HepG2 (cell line): ENCODE data around the gene GK. TPM values are rescaled to one million over a fixed set of nuclear protein-coding genes. Genes with fewer than 3 reads are reported as not detected.
A peak's percentile ranks its signal among the peaks of the same experiment; 100 is the strongest.

Source experiments
- CEBPG ChIP-seq: IDR thresholded peaks from 2 replicates; pipeline ENCODE4 v1.6.1; 2016
- ELF3 ChIP-seq: IDR thresholded peaks from 2 replicates; pipeline ENCODE4 v1.6.1; 2016; ENCODE audit warnings: missing genetic modification reagents, missing compliant biosample characterization
- EP300 ChIP-seq, 3 experiments: sonication (generic) in 1 of 3; formaldehyde crosslinking in 1 of 3; IDR thresholded peaks; 2 replicates each; pipeline versions ENCODE4 v1.5.1 to v1.6.1; 2011 to 2020; ENCODE audit warnings: low read depth in 2 of 3, low read length in 2 of 3, borderline replicate concordance in 1 of 3, improper control_type of control experiment in 1 of 3, mild to moderate bottlenecking in 1 of 3, missing genetic modification reagents in 1 of 3, moderate library complexity in 1 of 3
- ETV5 ChIP-seq: IDR thresholded peaks from 2 replicates; pipeline ENCODE4 v1.6.1; 2018; ENCODE audit warnings: missing biosample characterization, missing genetic modification reagents, inconsistent platforms, borderline replicate concordance
- FOSL2 ChIP-seq: sonication (generic); formaldehyde crosslinking; IDR thresholded peaks from 2 replicates; pipeline ENCODE4 v1.4.0; 2020; ENCODE audit warnings: missing genetic modification reagents
- GATAD2A ChIP-seq: IDR thresholded peaks from 2 replicates; pipeline ENCODE4 v1.6.1; 2016
- KAT7 ChIP-seq: IDR thresholded peaks from 2 replicates; pipeline ENCODE4 v1.6.1; 2018; ENCODE audit warnings: borderline replicate concordance, missing compliant biosample characterization
- MED13 ChIP-seq: sonication (generic); formaldehyde crosslinking; IDR thresholded peaks from 2 replicates; pipeline ENCODE4 v1.5.0; 2020; ENCODE audit warnings: missing genetic modification reagents
- NCOA2 ChIP-seq: sonication (generic); formaldehyde crosslinking; IDR thresholded peaks from 2 replicates; pipeline ENCODE4 v1.8.0; 2022; ENCODE audit warnings: inconsistent platforms
- NR2F1 ChIP-seq, 2 experiments: fragments of 450-650 bp in 1 of 2; formaldehyde crosslinking in 1 of 2; IDR thresholded peaks; 2 replicates each; pipeline versions ENCODE4 v1.5.0 to v1.6.1; 2016 to 2020; ENCODE audit warnings: mild to moderate bottlenecking in 1 of 2, missing compliant biosample characterization in 1 of 2, missing genetic modification reagents in 1 of 2, moderate library complexity in 1 of 2
- PAXIP1 ChIP-seq: sonication (generic); formaldehyde crosslinking; conservative IDR thresholded peaks from 2 replicates; pipeline ENCODE4 v1.4.0; 2020; ENCODE audit warnings: mild to moderate bottlenecking, missing genetic modification reagents, moderate library complexity
- PPARG ChIP-seq: conservative IDR thresholded peaks from 2 replicates; pipeline ENCODE4 v1.6.1; 2016; ENCODE audit warnings: missing biosample characterization, missing genetic modification reagents
- RXRB ChIP-seq: IDR thresholded peaks from 2 replicates; pipeline ENCODE4 v1.6.1; 2016; ENCODE audit warnings: borderline replicate concordance, missing genetic modification reagents, missing compliant biosample characterization
- SALL1 ChIP-seq: sonication (generic); formaldehyde crosslinking; IDR thresholded peaks from 2 replicates; pipeline ENCODE4 v1.8.0; 2022; ENCODE audit warnings: mild to moderate bottlenecking, missing genetic modification reagents
- SIX1 ChIP-seq: sonication (generic); formaldehyde crosslinking; IDR thresholded peaks from 2 replicates; pipeline ENCODE4 v1.4.0; 2020; ENCODE audit warnings: missing genetic modification reagents, borderline replicate concordance
- SOX13 ChIP-seq, 3 experiments: fragments of 450-650 bp in 1 of 3; sonication (generic) in 1 of 3; formaldehyde crosslinking in 1 of 3; IDR thresholded peaks in 2 of 3; conservative IDR thresholded peaks in 1 of 3; 2 replicates each; pipeline versions ENCODE4 v1.5.0 to v1.6.1; 2016 to 2020; ENCODE audit warnings: antibody characterized with exemption in 1 of 3, mild to moderate bottlenecking in 1 of 3, missing compliant biosample characterization in 1 of 3, missing genetic modification reagents in 1 of 3, moderate library complexity in 1 of 3
- TFAP4 ChIP-seq: sonication (generic); IDR thresholded peaks from 2 replicates; pipeline ENCODE4 v1.6.1; 2016; ENCODE audit warnings: low read depth, borderline replicate concordance
- TFE3 ChIP-seq: IDR thresholded peaks from 2 replicates; pipeline ENCODE4 v1.6.1; 2016
- ZBTB43 ChIP-seq: sonication (generic); formaldehyde crosslinking; conservative IDR thresholded peaks from 2 replicates; pipeline ENCODE4 v1.4.0; 2020; ENCODE audit warnings: missing genetic modification reagents
- ZNF331 ChIP-seq: sonication (generic); formaldehyde crosslinking; IDR thresholded peaks from 2 replicates; pipeline ENCODE4 v1.4.0; 2020; ENCODE audit warnings: missing genetic modification reagents
- ZNF354B ChIP-seq: sonication (generic); formaldehyde crosslinking; IDR thresholded peaks from 2 replicates; pipeline ENCODE4 v1.8.0; 2022; ENCODE audit warnings: mild to moderate bottlenecking, missing genetic modification reagents
- ZNF564 ChIP-seq: sonication (generic); formaldehyde crosslinking; IDR thresholded peaks from 2 replicates; pipeline ENCODE4 v1.8.1; 2023; ENCODE audit warnings: mild to moderate bottlenecking, missing genetic modification reagents
- ZNF891 ChIP-seq: sonication (generic); formaldehyde crosslinking; IDR thresholded peaks from 2 replicates; pipeline ENCODE4 v1.5.0; 2020; ENCODE audit warnings: mild to moderate bottlenecking, missing genetic modification reagents
- polyA plus RNA-seq, 8 experiments: library from polyadenylated mRNA; depleted of rRNA in 3 of 8; stranded (reverse) in 7 of 8; unstranded in 1 of 8; fragments of >200 nt; fragmentation: Illumina TruSeq in 4 of 8; extraction: Trizol in 4 of 8; gene quantifications; 2 replicates each; pipeline versions ENCODE4 v1.2.1 to v1.2.3, GENCODE V29; 2011 to 2016; ENCODE audit warnings: low read depth in 4 of 8, missing spikeins in 1 of 8, mixed read lengths in 1 of 8; ENCODE audit not compliant: insufficient read depth in 1 of 8
- total RNA-seq, 5 experiments: library from RNA; depleted of rRNA; stranded (reverse); fragments of >200 nt; fragmentation: Illumina TruSeq; extraction: Trizol; gene quantifications; 2 replicates each; pipeline ENCODE4 v1.2.3, GENCODE V29; 2016; ENCODE audit warnings: low read depth in 1 of 5

The GK gene
- total and polyA plus RNA-seq, 2 of the 13 experiments (the other 11 are each of a cell fraction or from before 2014, with no cell fraction given): 64.2 to 265 TPM

GRCh38 chrX:30643313-30643821 is 9.9 kb upstream of the GK start (continued):
- TF ChIP-seq TFAP4 (peak; percentile 35; the same call in 1 of the 2 replicates), ZNF564 (CRISPR knock-in tag) (no peak), ZNF891 (CRISPR knock-in tag) (no peak), CEBPG (CRISPR knock-in tag) (peak; percentile 86), ELF3 (peak; percentile 90), ZBTB43 (CRISPR knock-in tag) (0 out of 2 replicates have a peak, but pooled peaks have one; percentile 55), KAT7 (peak; percentile 58; the same call in 1 of the 2 replicates), MED13 (CRISPR knock-in tag) (peak; percentile 73; the same call in 1 of the 2 replicates), ZNF331 (CRISPR knock-in tag) (peak; percentile 24; the same call in 1 of the 2 replicates), SALL1 (CRISPR knock-in tag) (0 out of 2 replicates have a peak, but pooled peaks have one; percentile 18), TFE3 (CRISPR knock-in tag) (peak; percentile 96), ETV5 (CRISPR knock-in tag) (peak; percentile 80), NR2F1 (CRISPR knock-in tag; IDR thresholded peaks at IDR 0.05) (0 out of 4 replicates have a peak, but pooled peaks of 1 of the 2 experiments have one; percentile 22), RXRB (peak; percentile 84), FOSL2 (peak; percentile 78), PAXIP1 (CRISPR knock-in tag) (peak; percentile 84), SOX13 (IDR thresholded peaks at IDR 0.05) (no peak), SOX13 (CRISPR knock-in tag; conservative IDR thresholded peaks at IDR 0.05 in 1 of 2, IDR thresholded peaks at IDR 0.05 in 1 of 2) (peak in 1 of 2 experiments; percentile 76; a peak in 2 of 4 replicates), NCOA2 (CRISPR knock-in tag) (peak; percentile 99), GATAD2A (CRISPR knock-in tag) (peak; percentile 88), SIX1 (CRISPR knock-in tag) (peak; percentile 49; the same call in 1 of the 2 replicates), EP300 (IDR thresholded peaks at IDR 0.05; ENCODE audit: low read depth in 2 of 2, low read length in 2 of 2) (peak in 1 of 2 experiments; percentile 96; a peak in 2 of 4 replicates), EP300 (CRISPR knock-in tag; IDR thresholded peaks at IDR 0.05; ENCODE audit: borderline replicate concordance) (peak; percentile 94), PPARG (CRISPR knock-in tag) (peak; percentile 79), ZNF354B (CRISPR knock-in tag) (no peak)
